WI38 (cell line): Measurements from ENCODE around the gene NLE1.
"Not testable (repeated sequence)": the region's sequence is repeated elsewhere in the genome, so short reads cannot be mapped to it uniquely, and the experiment has no call there.

Experiments used
- H3K4me3 ChIP-seq: 2 replicates; pipeline ENCODE4 v1.5.1; 2011; ENCODE audit warnings: low read depth, mild to moderate bottlenecking, control low read depth, low read length
- CTCF ChIP-seq: IDR thresholded peaks from 2 replicates; pipeline ENCODE4 v1.5.1; 2012; ENCODE audit warnings: low read depth, mild to moderate bottlenecking, control low read depth, low read length

Gene NLE1

GRCh38 chr17:35103271-35103670 is 38.8 kb downstream of the NLE1 start:
- H3K4me3 ChIP-seq, result no peak overlapping the region
- no peak for TF ChIP-seq CTCF

DNA sequence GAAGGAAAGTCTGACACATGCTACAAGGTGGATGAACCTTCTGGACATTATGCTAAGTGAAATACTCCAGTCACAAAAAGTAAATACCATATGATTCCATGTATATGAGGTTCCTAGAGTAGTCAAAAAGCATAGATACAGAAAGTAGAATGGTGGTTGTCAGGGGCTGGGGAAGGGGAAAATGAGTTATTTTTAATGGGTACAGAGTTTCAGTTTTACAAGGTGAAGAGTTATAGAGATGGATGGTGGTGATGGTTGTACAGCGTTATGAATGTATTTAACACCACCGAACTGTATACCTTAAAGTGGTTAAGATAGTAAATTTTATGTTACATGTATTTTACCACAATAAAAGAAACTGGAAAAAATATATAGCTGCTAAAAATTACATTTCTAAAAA is 40.4 kb downstream of the NLE1 start:
- TF ChIP-seq CTCF, result no peak
- no peak overlapping the region for H3K4me3 ChIP-seq

DNA sequence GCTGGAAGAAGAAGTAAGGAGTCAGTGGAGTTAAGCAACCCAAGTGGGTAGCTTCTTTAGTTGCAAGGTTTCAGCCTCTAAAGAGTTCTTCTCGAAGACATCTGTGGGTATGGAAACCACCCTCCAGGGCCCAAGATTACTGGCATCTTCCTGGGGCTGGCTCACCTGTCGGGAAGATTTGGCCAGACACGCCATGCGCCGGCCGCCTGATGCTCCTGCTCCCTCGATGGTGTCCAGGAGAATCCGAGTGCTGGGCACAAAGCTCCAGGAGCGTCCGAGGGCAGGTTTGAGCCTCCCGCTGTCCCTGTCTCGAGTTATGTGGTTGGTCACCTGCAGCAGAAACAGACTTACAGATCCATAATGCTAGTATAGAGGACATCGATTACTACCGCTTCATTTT is 41.1 kb downstream of the NLE1 start:
- no peak overlapping the region for H3K4me3 ChIP-seq
- no peak for TF ChIP-seq CTCF

DNA sequence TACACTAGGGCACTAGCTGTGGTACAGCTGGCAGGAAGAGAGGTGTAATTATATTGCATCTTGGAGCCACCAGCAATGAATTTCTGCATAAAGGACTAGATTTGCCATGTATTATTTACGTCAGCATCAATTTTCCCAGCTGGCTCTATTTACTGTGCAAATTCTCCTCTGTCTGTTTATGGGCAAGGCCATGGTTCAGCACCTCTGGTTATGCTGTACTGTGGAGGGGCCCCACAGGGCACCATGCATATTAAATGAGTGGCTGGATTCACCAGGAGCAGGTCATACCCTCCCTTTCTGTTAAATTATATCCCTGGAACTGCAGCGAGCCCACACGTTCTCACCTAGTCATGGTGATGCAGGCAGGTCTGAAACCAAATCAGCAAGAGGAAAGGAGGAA is 42.2 kb downstream of the NLE1 start:
- TF ChIP-seq CTCF, result no peak
- H3K4me3 ChIP-seq, result no peak overlapping the region

GRCh38 chr17:35097776-35098175 is 44.3 kb downstream of the NLE1 start:
- no peak overlapping the region for H3K4me3 ChIP-seq
- no peak for TF ChIP-seq CTCF

- H3K4me3 ChIP-seq, result no peak overlapping the region
- no peak for TF ChIP-seq CTCF
These were observed 46.4 kb downstream of the NLE1 start for GRCh38 chr17:35095741-35096140.

DNA sequence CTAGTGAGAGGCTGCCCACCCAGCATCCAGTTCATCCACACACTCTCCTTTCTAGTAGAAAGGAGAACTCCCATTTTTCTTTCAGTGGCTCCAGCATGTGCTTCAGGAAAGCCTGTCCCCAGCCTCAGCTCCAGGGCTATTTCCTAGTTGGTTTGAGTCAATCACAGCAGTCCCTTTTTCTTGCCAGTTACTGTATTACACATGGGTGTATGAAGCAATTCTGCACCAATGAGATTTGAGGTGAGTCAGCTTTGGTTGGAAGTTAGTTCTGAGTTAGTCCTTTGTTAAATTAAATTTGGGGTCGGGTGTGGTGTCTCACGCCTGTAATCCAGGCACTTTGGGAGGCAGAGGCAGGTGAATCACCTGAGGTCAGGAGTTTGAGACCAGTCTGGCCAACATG is 47.2 kb downstream of the NLE1 start:
- no peak for TF ChIP-seq CTCF
- no peak overlapping the region for H3K4me3 ChIP-seq

GRCh38 chr17:35090707-35091106 is 51.4 kb downstream of the NLE1 start:
- H3K4me3 ChIP-seq, result not testable (repeated sequence)
